SU-DHL-6 (cell line): ENCODE measurements around the gene ZNF606.

Experiments
- H2AFZ ChIP-seq: fragments of 200-600 bp; sonication (generic); 2 replicates; pipeline ENCODE4 v1.6.1; 2014; ENCODE audit warnings: low read depth, mild to moderate bottlenecking, moderate library complexity, mixed read lengths, antibody characterized with exemption, low read length; ENCODE audit not compliant: severe bottlenecking
- H3F3A ChIP-seq: fragments of 200-600 bp; shearing (Covaris generic); 2 replicates; pipeline ENCODE4 v1.6.0; 2016; ENCODE audit warnings: antibody characterized with exemption, mild to moderate bottlenecking; ENCODE audit not compliant: insufficient read depth
- H3K27ac ChIP-seq: fragments of 200-600 bp; sonication (generic); 2 replicates; pipeline ENCODE4 v1.5.1; 2016; ENCODE audit warnings: low read depth, mild to moderate bottlenecking, low read length, moderate library complexity, mixed read lengths
- H3K27me3 ChIP-seq: fragments of 200-600 bp; sonication (generic), shearing (Covaris generic); 2 replicates; pipeline ENCODE4 v1.6.0; 2014; ENCODE audit warnings: mild to moderate bottlenecking, low read length
- H3K36me3 ChIP-seq: fragments of 200-600 bp; sonication (generic); 2 replicates; pipeline ENCODE4 v1.6.1; 2014; ENCODE audit warnings: mild to moderate bottlenecking, low read length, mixed read lengths
- H3K4me2 ChIP-seq: fragments of 300-600, 200-600 bp; shearing (Covaris generic), sonication (generic); 2 replicates; pipeline ENCODE4 v1.6.0; 2014; ENCODE audit warnings: low read length, low read depth, mild to moderate bottlenecking; ENCODE audit not compliant: poor library complexity, severe bottlenecking
- H3K4me3 ChIP-seq: fragments of 200-600 bp; sonication (generic); 2 replicates; pipeline ENCODE4 v1.5.1; 2014; ENCODE audit warnings: antibody characterized with exemption, low read length, mild to moderate bottlenecking, mixed read lengths; ENCODE audit not compliant: insufficient read depth, poor library complexity, severe bottlenecking
- H3K79me2 ChIP-seq: fragments of 200-600 bp; sonication (generic); 2 replicates; pipeline ENCODE4 v1.6.1; 2014; ENCODE audit warnings: mild to moderate bottlenecking, low read length, moderate library complexity; ENCODE audit not compliant: insufficient read depth
- H3K9ac ChIP-seq: fragments of 200-600 bp; sonication (generic); 2 replicates; pipeline ENCODE4 v1.7.0; 2014; ENCODE audit warnings: mild to moderate bottlenecking, low read length
- H3K9me2 ChIP-seq: fragments of 200-600 bp; sonication (generic); replicated peaks from 2 replicates; pipeline ENCODE4 v1.6.1; 2014; ENCODE audit warnings: low read length; ENCODE audit not compliant: insufficient read depth
- H3K9me3 ChIP-seq: fragments of 200-600 bp; sonication (generic); 2 replicates; pipeline ENCODE4 v1.6.1; 2014; ENCODE audit warnings: low read length, mixed read lengths; ENCODE audit not compliant: insufficient read depth
- H4K20me1 ChIP-seq: fragments of 200-600 bp; sonication (generic); 2 replicates; pipeline ENCODE4 v1.6.1; 2014; ENCODE audit warnings: low read depth, mild to moderate bottlenecking, antibody characterized with exemption, low read length, moderate library complexity, mixed read lengths
- CTCF ChIP-seq: fragments of 200-600 bp; sonication (generic); IDR thresholded peaks from one replicate; pipeline ENCODE4 v1.5.1; 2017; ENCODE audit warnings: antibody characterized with exemption, mild to moderate bottlenecking, low read length, moderate library complexity; ENCODE audit not compliant: insufficient read depth, poor library complexity, severe bottlenecking
- EZH2phosphoT487 ChIP-seq: fragments of 200-600 bp; sonication (generic), shearing (Covaris generic); conservative IDR thresholded peaks from 2 replicates; pipeline ENCODE4 v1.6.1; 2018; ENCODE audit warnings: mild to moderate bottlenecking, antibody characterized with exemption, low read length, moderate library complexity, mixed read lengths

Gene ZNF606

GRCh38 chr19:58037927-58038687, 35.5 kb upstream of the ZNF606 start:
- TF ChIP-seq EZH2phosphoT487 (no peak), CTCF (no peak)
- Histone ChIP-seq H3K4me3 (no peak overlapping the region), H3K9me3 (no peaks in the 10 kb centered on the region)

DNA sequence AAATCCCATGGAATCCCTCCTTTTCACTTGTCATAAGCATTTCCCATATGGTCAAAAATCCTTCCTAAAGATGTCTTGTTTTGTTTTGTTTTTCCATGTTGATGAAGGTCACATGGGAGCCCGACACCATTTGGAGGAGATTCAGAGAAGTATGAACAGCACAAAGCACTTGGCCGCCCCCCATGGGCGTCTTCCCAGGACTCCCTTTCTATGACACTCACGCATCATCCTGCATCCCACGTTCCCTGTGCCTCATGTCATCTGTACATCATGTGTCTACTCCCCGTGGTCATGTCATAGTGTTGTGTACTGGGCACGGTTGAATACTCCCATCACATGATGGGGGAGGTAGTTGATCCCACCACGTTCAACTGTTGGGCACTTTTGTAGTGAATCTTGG, 33.2 kb upstream of the ZNF606 start:
- no peaks in the 10 kb centered on the region for H3K9me3 ChIP-seq
- no peak overlapping the region for H3K4me3 ChIP-seq
- H3F3A ChIP-seq = no peaks in the 10 kb centered on the region
- H4K20me1 ChIP-seq = no peaks in the 10 kb centered on the region
- TF ChIP-seq EZH2phosphoT487 (no peak), CTCF (no peak)
- no peaks in the 10 kb centered on the region for H3K36me3 ChIP-seq
- H3K9ac ChIP-seq = no peak overlapping the region
- H3K79me2 ChIP-seq = no peaks in the 10 kb centered on the region
- no peak overlapping the region for H2AFZ ChIP-seq
- H3K27ac ChIP-seq = no peak overlapping the region
- H3K27me3 ChIP-seq = no peaks in the 10 kb centered on the region
- H3K9me2 ChIP-seq = no peaks in the 10 kb centered on the region
- H3K4me2 ChIP-seq = no peak overlapping the region

More at GRCh38 chr19:58037927-58038687, 35.5 kb upstream of the ZNF606 start:
- Histone ChIP-seq H3K27me3 (no peaks in the 10 kb centered on the region), H3F3A (no peaks in the 10 kb centered on the region), H3K79me2 (no peaks in the 10 kb centered on the region), H3K9ac (no peak overlapping the region), H3K36me3 (no peaks in the 10 kb centered on the region), H3K27ac (no peak overlapping the region), H2AFZ (no peak overlapping the region), H4K20me1 (no peaks in the 10 kb centered on the region), H3K4me2 (no peak overlapping the region), H3K9me2 (no peaks in the 10 kb centered on the region)

- Histone ChIP-seq H3K4me3 (no peak overlapping the region), H3K4me2 (no peak overlapping the region), H3K79me2 (no peaks in the 10 kb centered on the region), H3K9ac (no peak overlapping the region), H3K27ac (no peak overlapping the region), H3F3A (no peaks in the 10 kb centered on the region), H2AFZ (no peak overlapping the region), H3K9me2 (no peaks in the 10 kb centered on the region), H3K27me3 (no peaks in the 10 kb centered on the region), H3K36me3 (no peaks in the 10 kb centered on the region), H4K20me1 (no peaks in the 10 kb centered on the region), H3K9me3 (no peaks in the 10 kb centered on the region)
- no peak for TF ChIP-seq CTCF
- TF ChIP-seq EZH2phosphoT487 = no peak
Observed at GRCh38 chr19:58034477-58034793, 31.8 kb upstream of the ZNF606 start.
